ENCODE measurements around the gene GRAP2.

GRAP2 gene

DNA sequence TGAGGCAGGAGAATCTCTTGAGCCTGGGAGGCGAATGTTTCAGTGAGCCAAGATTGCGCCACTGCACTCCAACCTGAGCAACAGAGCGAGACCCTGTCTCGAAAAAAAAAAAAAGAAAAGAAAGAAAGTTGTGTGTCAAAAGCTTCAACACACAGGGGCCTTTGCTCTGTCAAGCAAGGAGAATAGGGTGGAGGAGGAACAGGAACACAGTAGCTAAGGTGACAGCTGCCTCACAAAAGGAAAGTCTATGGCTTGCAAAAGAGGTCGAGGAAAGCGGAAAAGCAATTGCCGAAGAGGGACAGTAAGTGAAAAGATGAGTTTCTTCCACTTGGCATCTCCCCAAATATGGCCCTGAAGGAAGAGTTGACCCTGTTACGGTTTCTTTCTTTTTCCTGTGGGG is 32.9 kb downstream of the GRAP2 start:
- H3K27ac ChIP-seq: no peak overlapping the region
- no peak overlapping the region for H3K4me3 ChIP-seq
- DNase-seq (ENCODE audit: low spot score): no peak
- TF ChIP-seq, protein P1, sequence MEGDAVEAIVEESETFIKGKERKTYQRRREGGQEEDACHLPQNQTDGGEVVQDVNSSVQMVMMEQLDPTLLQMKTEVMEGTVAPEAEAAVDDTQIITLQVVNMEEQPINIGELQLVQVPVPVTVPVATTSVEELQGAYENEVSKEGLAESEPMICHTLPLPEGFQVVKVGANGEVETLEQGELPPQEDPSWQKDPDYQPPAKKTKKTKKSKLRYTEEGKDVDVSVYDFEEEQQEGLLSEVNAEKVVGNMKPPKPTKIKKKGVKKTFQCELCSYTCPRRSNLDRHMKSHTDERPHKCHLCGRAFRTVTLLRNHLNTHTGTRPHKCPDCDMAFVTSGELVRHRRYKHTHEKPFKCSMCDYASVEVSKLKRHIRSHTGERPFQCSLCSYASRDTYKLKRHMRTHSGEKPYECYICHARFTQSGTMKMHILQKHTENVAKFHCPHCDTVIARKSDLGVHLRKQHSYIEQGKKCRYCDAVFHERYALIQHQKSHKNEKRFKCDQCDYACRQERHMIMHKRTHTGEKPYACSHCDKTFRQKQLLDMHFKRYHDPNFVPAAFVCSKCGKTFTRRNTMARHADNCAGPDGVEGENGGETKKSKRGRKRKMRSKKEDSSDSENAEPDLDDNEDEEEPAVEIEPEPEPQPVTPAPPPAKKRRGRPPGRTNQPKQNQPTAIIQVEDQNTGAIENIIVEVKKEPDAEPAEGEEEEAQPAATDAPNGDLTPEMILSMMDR (IDR thresholded peaks at IDR 0.05): no peak

DNA sequence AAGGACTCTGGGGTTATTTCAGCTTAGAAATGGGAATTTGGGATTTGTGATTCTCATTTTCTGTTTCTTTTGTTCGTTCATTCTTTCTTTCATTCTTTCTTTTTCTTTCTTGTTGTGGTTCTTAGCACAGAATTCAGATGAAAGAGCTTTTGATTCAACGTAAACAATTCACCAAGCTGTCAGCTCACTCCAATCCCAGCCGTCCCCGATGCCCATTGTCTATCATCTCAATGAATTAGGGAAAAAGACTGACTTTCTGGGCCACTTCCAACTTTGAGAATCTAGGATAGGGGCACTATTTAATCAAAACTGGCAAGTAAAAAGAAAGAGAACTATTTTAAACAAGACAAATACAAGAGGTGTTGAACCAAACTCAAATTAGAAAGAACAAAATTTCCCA is 34.2 kb downstream of the GRAP2 start:
- no peak for DNase-seq (ENCODE audit: low spot score)
- Histone ChIP-seq H3K4me3 (no peak overlapping the region), H3K27ac (no peak overlapping the region)
- TF ChIP-seq, protein P1 (IDR thresholded peaks at IDR 0.05): no peak

DNA sequence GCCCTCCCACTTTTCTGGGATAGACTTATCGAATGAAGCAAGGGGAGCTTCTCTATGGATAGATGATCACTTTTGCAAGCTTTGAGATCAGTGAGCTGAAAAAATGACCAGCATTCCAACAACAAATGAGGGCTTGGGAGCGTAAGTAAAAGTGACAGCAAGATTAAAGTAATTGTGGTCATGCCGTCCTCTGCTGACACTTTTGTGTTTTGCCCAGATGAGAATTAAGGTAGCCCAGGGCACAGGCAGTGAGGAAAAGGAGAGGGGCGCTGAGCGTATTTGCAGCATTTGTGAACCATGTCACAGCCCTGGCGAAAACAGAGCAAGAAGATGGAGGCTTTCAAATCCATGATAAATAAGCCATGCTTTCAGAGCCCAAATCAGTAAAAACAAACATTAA is 34.7 kb downstream of the GRAP2 start:
- Histone ChIP-seq H3K4me3 (no peak overlapping the region), H3K27ac (no peak overlapping the region)
- DNase-seq (ENCODE audit: low spot score): no peak
- TF ChIP-seq, protein P1 (IDR thresholded peaks at IDR 0.05): no peak

DNA sequence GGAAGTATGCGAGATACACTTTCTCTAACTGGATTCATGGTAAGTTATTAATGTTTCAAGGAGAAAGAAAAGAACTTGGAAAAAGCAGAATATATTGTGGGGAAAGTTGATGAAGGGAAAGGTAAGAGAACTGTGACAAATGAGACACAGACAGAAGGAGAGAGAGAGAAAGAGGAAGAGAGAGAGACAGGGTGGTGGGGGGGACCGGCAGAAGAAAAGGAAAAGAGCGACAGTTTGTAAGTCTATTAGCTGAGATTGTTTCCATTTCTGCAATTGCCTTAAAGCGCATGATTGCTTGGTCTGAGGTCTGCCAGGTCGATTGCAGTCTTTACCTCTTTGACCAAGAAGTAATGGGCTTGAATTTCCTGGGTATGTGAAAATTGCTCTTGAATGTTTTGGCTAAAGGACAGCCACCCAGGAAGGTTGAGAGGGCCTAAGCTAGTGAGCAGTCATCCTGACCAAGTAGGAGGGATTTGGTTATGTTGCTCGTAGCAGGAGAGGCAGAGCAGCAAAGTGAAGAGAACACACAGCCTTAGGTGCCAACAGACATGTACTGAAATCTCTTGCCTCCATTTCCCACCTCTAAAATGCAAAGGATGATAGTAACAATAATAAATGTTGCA is 35.8 kb downstream of the GRAP2 start:
- DNase-seq (ENCODE audit: low spot score): no peak
- no peak overlapping the region for H3K4me3 ChIP-seq
- TF ChIP-seq, protein P1 (IDR thresholded peaks at IDR 0.05): no peak
- no peak overlapping the region for H3K27ac ChIP-seq

DNA sequence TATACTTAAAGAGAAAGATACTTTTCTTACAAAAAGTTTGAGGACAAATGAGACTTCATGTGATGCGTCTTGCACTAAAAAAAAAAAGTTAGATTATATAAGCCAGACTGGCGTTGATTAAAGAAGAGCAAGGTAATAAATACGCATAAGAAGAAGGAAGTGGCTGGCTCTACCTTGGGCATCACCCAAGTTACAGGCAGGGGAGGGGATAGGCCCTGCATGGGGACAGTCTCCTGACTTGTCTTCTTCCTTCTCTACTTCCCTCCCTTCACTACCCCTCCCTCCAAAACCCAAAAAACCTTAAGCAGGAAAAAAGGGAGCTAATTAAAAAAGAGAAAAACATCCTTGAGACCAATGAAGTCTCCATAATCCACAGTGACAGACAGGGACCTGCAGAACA is 37.0 kb downstream of the GRAP2 start:
- no peak for DNase-seq (ENCODE audit: low spot score)

DNA sequence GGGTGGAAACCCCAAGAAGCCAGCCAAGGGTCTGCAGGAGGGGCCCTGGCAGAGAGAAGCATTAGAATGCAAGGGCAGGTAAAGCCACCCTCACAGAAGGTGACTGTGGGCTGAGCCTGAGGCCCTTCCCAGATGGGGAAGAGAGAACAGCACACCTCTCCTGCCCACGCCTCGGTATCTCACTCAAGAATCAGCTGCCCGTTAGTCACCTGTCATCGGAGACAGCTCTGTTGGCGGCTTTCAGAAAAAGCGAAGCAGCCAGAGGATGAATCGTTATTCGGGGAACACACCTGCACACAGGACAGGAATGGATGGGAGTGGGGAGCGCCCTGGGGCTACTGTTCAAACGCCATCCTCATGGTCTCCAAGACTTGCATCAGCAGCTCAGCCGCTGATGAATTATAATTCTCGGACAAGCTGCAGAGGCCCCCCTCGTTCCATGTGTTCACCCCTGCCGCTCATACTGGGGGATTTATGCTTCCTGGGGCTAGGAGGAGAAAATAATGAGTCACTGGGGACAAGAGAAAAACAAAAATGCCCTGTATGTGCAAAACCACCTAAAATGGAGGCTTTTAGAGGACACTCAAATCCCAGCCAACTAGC is 37.7 kb downstream of the GRAP2 start:
- H3K4me3 ChIP-seq: no peak overlapping the region
- H3K27ac ChIP-seq: no peak overlapping the region
- TF ChIP-seq, protein P1 (IDR thresholded peaks at IDR 0.05): no peak
- no peak for DNase-seq (ENCODE audit: low spot score)

More for the DNA sequence above, 37.0 kb downstream of the GRAP2 start:
- H3K4me3 ChIP-seq: no peak overlapping the region
- H3K27ac ChIP-seq: no peak overlapping the region
- TF ChIP-seq, protein P1 (IDR thresholded peaks at IDR 0.05): no peak

DNA sequence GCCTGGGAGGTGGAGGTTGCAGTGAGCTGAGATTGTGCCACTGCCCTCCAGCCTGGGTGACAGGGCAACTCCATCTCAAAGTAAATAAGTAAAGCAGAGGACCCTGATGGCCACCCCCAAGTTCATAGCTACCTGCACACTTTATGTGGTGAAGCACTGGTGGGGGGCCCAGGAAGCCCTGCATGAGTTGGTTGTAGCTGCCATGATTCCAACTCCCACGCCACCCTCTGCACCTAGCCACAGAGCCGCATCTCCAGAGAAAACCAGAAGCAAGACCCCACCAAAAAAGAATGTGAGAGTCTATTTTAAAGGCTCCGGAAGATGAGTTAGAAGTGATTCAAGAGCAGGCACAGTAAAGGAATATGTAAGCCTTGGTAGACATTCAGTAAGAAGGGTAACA is 38.9 kb downstream of the GRAP2 start:
- DNase-seq (ENCODE audit: low spot score): no peak
- TF ChIP-seq, protein P1 (IDR thresholded peaks at IDR 0.05): no peak
- no peak overlapping the region for H3K27ac ChIP-seq
- H3K4me3 ChIP-seq: no peak overlapping the region
